GM19455 (cell line): ENCODE measurements around the gene C5AR2.
"Not testable (repeated sequence)": the region's sequence is repeated elsewhere in the genome, so short reads cannot be mapped to it uniquely, and the experiment has no call there.

ENCODE experiments used
- ATAC-seq: cut with Tn5 transposase; IDR thresholded peaks from one replicate; pipeline ENCODE4 v1.9.1; 2021; ENCODE audit not compliant: unreplicated experiment

Gene C5AR2

GRCh38 chr19:47331931-47332547 lies at the start of gene C5AR2:
TSS of gene C5AR2 (plus strand) at chr19:47332175. CDS start at chr19:47340800, 8,625 bp downstream.
- no peak for ATAC-seq

- no peak for ATAC-seq
These were observed 48.4 kb upstream of the C5AR2 start for GRCh38 chr19:47283405-47284059.

DNA sequence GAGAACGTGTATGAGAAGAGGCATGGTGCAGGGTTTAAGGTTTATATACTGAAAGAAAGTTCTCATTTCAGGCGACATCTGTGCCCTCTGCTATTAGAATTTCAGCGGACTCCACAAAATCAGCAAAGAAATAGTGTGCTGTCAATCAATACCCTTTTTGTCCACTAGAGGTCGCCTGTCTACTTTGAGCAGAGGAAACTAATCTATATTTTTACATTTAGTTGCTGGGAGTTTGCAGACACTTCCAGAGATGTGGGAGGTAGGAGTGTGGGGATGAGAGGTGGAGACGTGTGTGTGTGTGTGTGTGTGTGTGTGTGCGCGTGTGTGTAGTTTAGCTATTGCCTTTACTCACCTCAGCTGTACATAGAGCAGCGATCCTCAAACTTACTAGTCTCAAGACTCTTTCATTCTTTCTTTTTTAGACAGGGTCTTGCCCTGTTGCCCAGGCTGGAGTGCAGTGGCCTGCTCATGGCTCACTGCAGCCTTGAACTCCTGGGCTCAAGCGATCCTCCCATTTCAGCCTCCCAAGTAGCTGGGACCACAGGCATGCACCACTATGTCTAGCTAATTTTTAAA lies 47.6 kb upstream of the C5AR2 start:
- ATAC-seq, result no peak

DNA sequence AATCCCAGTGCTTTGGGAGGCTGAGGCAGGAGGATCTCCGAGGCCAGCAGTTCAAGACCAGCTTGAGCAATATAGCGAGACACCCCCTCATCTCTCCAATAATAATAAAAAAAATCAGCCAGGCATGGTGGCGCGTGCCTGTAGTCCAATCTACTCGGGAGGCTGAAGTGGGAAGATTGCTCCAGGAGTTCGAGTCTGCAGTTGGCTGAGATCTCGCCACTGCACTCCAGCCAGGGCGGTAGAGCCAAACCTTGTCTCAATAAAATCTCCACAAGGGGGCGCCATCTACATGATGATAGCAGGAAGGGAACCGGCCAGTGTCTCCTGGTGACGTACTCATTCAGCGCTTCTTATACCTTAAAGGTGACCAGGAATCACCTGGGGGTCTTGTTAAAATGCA lies 35.9 kb upstream of the C5AR2 start:
- ATAC-seq, result no peak

- ATAC-seq, result not testable (repeated sequence)
These were observed 31.1 kb upstream of the C5AR2 start for GRCh38 chr19:47300867-47301266.

GRCh38 chr19:47302249-47302648 lies 29.7 kb upstream of the C5AR2 start:
- no peak for ATAC-seq

DNA sequence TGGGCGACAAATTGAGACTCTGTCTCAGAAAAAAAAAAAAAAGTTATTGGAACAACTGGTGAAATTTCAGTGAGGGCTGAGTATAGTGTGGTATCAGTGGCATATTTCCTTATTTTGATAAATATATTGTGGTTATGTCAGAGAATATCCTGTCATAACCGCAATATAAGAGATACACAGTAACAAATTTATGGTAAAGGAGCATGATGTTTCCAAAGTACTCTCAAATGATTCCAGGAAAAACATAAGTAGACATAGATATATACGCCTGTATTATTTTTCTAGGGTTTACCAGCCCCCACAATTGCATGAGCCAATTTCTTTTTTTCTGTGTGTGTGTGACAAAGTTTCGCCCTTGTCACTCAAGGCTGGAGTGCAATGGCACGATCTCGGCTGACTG lies 28.0 kb upstream of the C5AR2 start:
- no peak for ATAC-seq

- ATAC-seq, result no peak
These were observed 26.6 kb upstream of the C5AR2 start for GRCh38 chr19:47305309-47305751.

DNA sequence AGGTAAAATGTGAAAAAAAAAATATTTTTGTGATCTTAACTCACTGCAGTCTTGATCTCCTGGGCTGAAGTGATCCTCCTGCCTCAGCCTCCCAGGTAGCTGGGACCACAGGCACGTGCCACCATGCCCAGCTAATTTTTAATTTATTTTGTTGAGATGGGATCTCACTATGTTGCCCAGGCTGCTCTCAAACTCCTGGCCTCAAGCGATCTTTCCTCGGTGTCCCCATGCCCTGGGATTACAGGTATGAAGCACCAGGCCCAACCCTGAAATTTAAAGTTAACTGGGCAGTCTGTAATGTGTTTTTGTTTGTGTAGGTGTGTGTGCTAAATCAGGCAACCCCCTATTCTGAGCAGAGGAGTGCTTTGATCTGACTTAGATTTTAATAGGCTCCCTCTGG lies 25.7 kb upstream of the C5AR2 start:
- ATAC-seq, result no peak

DNA sequence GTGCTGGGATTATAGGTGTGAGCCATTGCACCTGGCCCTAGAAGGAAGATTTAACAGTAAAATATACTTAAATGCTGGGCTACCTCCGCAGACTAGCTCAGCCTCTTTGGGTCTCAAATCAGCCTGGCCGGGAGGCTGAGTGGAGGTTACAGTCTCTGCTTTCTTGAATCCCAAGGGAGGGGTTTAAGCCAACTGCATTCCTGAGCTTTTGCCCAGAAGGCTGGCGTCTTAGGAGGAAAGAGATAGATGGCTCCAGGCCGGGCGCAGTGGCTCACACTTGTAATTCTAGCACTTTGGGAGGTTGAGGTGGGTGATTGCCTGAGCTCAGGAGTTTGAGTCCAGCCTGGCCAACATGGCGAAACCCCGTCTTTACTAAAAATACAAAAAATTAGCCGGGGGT lies 22.9 kb upstream of the C5AR2 start:
- no peak for ATAC-seq

DNA sequence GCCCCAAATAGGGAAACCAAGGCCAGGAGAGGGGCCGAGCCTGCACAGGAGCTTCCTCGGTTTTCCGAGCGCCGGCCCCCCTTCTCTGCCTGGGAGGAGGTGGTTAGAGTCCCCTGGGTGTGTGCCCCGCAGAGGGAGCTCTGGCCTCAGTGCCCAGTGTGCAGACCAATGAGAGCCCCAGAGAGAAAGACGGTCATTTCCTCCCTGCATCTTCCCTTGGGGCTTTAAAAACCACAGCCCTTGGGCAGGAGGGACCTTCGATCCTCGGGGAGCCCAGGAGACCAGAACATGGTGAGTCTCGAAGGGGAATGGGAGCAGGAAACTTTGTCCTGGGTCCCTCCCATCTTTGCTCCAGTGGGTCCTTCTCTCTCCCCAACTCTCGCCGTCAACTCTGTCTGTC lies 22.4 kb upstream of the C5AR2 start, which contains the start of gene C5AR1:
TSS of gene C5AR1 (plus strand) at position 254 of the 400 bp plus-strand sequence. CDS start at position 289, 35 bp downstream.
- ATAC-seq, result no peak

DNA sequence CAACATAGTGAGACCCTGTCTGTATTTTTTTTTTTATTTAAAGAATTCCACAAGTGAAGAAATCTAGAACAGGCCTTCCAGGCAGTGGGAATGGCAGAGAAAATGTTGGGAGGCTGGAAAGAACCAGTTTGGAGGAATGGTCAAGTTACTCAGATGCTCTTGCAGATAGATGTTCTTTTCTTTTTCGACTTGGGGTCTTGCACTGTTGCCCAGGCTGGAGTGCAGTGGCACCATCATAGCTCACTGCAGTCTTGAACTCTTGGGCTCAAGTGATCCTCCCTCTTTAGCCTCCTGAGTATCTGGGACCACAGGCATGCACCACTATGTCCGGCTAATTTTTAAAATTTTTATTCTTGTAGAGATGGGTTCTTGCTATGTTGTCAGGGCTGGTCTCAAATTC lies 21.7 kb upstream of the C5AR2 start:
- no peak for ATAC-seq

DNA sequence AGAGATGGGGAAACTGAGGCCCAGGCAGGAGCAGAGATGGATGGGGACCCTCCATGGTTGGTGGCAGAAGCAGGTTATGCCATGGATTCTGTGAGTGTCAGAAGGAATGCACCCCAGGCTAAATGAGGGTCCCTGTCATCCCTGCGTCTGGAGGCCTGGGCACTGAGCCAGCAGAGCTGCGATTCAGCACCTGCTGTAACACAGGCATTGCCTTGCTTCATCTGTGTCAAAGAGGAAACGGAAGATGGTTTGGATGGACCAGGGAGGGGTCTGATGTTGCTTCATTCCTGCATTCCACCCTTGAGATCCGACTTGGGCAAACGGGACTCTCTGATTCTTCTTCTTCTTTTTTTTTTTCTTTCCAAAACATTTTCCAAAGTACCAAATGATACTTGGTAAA lies 21.2 kb upstream of the C5AR2 start:
- no peak for ATAC-seq

DNA sequence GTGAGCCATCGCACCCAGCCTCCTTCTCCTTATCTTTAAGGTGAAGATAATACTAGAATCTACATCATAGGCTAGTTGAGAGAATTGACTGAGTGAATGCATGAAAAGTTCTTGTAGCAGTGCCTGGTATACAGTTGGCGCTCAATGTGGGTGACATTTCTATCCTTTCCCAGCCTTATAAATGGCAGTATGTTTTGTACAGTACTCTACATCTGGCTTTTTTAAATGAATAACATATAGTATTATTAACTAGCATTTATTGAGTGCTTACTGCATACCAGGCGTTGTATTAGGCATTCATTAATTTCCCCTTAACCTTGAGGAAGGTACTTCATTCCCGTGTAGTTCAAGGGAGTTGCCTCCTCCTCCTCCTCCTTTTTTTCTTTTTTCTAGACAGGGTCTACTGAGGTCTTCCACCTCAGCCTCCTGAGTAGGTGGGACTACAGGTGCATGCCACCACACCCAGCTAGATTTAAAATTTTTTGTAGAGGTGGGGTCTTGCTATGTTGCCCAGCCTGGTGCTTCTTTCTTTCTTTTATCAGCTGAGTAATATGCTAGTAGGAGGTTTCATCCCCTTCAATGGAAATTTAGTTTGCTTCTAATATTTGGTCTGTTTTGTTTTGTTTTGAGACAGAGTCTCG lies 19.5 kb upstream of the C5AR2 start:
- ATAC-seq, result no peak

- no peak for ATAC-seq
These were observed 18.1 kb upstream of the C5AR2 start for GRCh38 chr19:47313754-47314295.

GRCh38 chr19:47315125-47315821 lies 16.7 kb upstream of the C5AR2 start:
- no peak for ATAC-seq

GRCh38 chr19:47316513-47316912 lies 15.5 kb upstream of the C5AR2 start:
- no peak for ATAC-seq

DNA sequence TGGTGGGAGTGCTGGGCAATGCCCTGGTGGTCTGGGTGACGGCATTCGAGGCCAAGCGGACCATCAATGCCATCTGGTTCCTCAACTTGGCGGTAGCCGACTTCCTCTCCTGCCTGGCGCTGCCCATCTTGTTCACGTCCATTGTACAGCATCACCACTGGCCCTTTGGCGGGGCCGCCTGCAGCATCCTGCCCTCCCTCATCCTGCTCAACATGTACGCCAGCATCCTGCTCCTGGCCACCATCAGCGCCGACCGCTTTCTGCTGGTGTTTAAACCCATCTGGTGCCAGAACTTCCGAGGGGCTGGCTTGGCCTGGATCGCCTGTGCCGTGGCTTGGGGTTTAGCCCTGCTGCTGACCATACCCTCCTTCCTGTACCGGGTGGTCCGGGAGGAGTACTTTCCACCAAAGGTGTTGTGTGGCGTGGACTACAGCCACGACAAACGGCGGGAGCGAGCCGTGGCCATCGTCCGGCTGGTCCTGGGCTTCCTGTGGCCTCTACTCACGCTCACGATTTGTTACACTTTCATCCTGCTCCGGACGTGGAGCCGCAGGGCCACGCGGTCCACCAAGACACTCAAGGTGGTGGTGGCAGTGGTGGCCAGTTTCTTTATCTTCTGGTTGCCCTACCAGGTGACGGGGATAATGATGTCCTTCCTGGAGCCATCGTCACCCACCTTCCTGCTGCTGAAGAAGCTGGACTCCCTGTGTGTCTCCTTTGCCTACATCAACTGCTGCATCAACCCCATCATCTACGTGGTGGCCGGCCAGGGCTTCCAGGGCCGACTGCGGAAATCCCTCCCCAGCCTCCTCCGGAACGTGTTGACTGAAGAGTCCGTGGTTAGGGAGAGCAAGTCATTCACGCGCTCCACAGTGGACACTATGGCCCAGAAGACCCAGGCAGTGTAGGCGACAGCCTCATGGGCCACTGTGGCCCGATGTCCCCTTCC lies 11.8 kb upstream of the C5AR2 start:
- no peak for ATAC-seq

DNA sequence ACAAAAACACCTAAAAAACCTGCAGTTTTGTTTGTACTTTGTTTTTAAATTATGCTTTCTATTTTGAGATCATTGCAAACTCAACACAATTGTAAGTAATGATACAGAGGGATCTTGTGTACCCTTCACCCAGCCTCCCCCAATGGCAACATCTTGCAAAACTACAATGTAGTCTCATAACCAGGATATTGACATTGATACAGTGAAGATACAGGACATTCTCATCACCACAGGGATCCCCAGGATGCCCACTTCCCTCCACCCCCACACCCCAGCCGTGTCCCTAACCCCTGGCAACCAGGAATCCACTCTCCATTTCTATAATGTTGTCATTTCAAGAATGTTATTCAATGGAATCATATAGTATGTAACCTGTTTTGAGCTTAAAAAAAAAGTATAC lies 10.3 kb upstream of the C5AR2 start:
- ATAC-seq, result no peak

- no peak for ATAC-seq
These were observed 9.9 kb upstream of the C5AR2 start for GRCh38 chr19:47322058-47322457.
